HepG2 (cell line): Measurements from ENCODE around the gene PRR14. TPM values are rescaled to one million over a fixed set of nuclear protein-coding genes. Genes with fewer than 3 reads are reported as not detected.

ENCODE experiments used
- ATAC-seq: fragments of 200-7000 bp; cut with Tn5 transposase; 3 replicates; pipeline ENCODE4 v1.9.1; 2020; ENCODE audit warnings: mild to moderate bottlenecking, moderate library complexity
- BruUV-seq: library from RNA; stranded (reverse); fragments of 400-500 nt; replicated peaks from 2 replicates; lab custom pipeline; 2021; lab: Mats Ljungman, UMichigan
- CTCF ChIA-PET: fragments of 300-600 bp; formaldehyde crosslinking; extraction: SDS; loops from one replicate; lab custom pipeline; 2021; ENCODE audit warnings: low total read pairs, inconsistent platforms, low intra/inter-chr PET ratio; lab: Yijun Ruan, JAX
- POLR2A ChIA-PET: fragments of 350-600 bp; sonication (Branson Sonifier 250); formaldehyde crosslinking; loops from one replicate; lab custom pipeline; 2020; ENCODE audit warnings: antibody characterized with exemption, inconsistent platforms; lab: Yijun Ruan, JAX
- DNase-seq: peaks from one replicate; pipeline ENCODE4 v3.0.0-alpha.2; 2015; ENCODE audit warnings: low spot score
- FAIRE-seq: peaks from 3 replicates; lab custom pipeline; 2011; peaks lifted over from hg19 to GRCh38; lab: Jason Lieb, UNC
- H2AFZ ChIP-seq: one replicate; pipeline ENCODE4 v1.6.1; 2011; ENCODE audit warnings: low read length, inconsistent platforms
- H3K27ac ChIP-seq: fragments of 300-600 bp; 3 replicates; pipeline ENCODE4 v1.8.0; 2011; ENCODE audit warnings: mixed run types, mild to moderate bottlenecking, mixed read lengths, low read length, inconsistent platforms; ENCODE audit not compliant: insufficient read depth; ENCODE audit errors: extremely low read length
- H3K27me3 ChIP-seq, 2 experiments: fragments of 200-600 bp in 1 of 2; 2 replicates in 1 of 2; 3 replicates in 1 of 2; pipeline versions ENCODE4 v1.6.0 to v1.8.0; 2011; ENCODE audit warnings: low read length in 2 of 2, mild to moderate bottlenecking in 2 of 2, moderate library complexity in 2 of 2, inconsistent platforms in 1 of 2; ENCODE audit not compliant: insufficient read depth in 2 of 2, control insufficient read depth in 1 of 2
- H3K36me3 ChIP-seq, 2 experiments: fragments of 200-600 bp in 1 of 2; replicated peaks in 1 of 2; 2 replicates in 1 of 2; 3 replicates in 1 of 2; pipeline versions ENCODE4 v1.5.1 to v1.8.0; 2011; ENCODE audit warnings: low read length in 2 of 2, inconsistent platforms in 1 of 2; ENCODE audit not compliant: insufficient read depth in 2 of 2, control insufficient read depth in 1 of 2
- H3K4me1 ChIP-seq: 2 replicates; pipeline ENCODE4 v1.5.1; 2012; ENCODE audit warnings: low read length, inconsistent platforms; ENCODE audit not compliant: insufficient read depth
- H3K4me2 ChIP-seq: 2 replicates; pipeline ENCODE4 v1.6.0; 2011; ENCODE audit warnings: low read depth, low read length, inconsistent platforms
- H3K4me3 ChIP-seq, 3 experiments: fragments of 200-600 bp in 1 of 3; sonication (generic), shearing (Covaris generic) in 1 of 3; replicated peaks in 1 of 3; 2 replicates each; pipeline ENCODE4 v1.5.1; 2011 to 2016; ENCODE audit warnings: low read length in 3 of 3, inconsistent platforms in 2 of 3, low read depth in 2 of 3, mild to moderate bottlenecking in 2 of 3, control low read depth in 1 of 3, mixed read lengths in 1 of 3; ENCODE audit not compliant: insufficient read depth in 1 of 3
- H3K79me2 ChIP-seq: one replicate; pipeline ENCODE4 v1.6.1; 2011; ENCODE audit warnings: low read length, inconsistent platforms; ENCODE audit not compliant: insufficient read depth
- H3K9ac ChIP-seq: 2 replicates; pipeline ENCODE4 v1.6.0; 2011; ENCODE audit warnings: mild to moderate bottlenecking, low read depth, low read length, inconsistent platforms; ENCODE audit not compliant: insufficient read depth
- H3K9me3 ChIP-seq: 2 replicates; pipeline ENCODE4 v1.5.1; 2012; ENCODE audit warnings: mild to moderate bottlenecking, low read length
- H4K20me1 ChIP-seq: 2 replicates; pipeline ENCODE4 v1.6.0; 2011; ENCODE audit warnings: inconsistent platforms, mild to moderate bottlenecking, low read length, moderate library complexity; ENCODE audit not compliant: insufficient read depth
- FOXP4 ChIP-seq: sonication (generic); formaldehyde crosslinking; IDR thresholded peaks from 2 replicates; pipeline ENCODE4 v1.4.0; 2020; ENCODE audit warnings: missing genetic modification reagents
- GABPA ChIP-seq, 2 experiments: IDR thresholded peaks; 2 replicates each; pipeline ENCODE4 v1.6.1; 2011 to 2016; ENCODE audit warnings: low read depth in 2 of 2, low read length in 1 of 2, missing biosample characterization in 1 of 2, missing genetic modification characterization in 1 of 2
- ZBTB44 ChIP-seq: sonication (generic); formaldehyde crosslinking; IDR thresholded peaks from 2 replicates; pipeline ENCODE4 v1.4.0; 2020; ENCODE audit warnings: missing genetic modification reagents
- ZNF260 ChIP-seq: sonication (generic); formaldehyde crosslinking; IDR thresholded peaks from 2 replicates; pipeline ENCODE4 v1.4.0; 2020; ENCODE audit warnings: missing genetic modification reagents, low read depth, mild to moderate bottlenecking, borderline replicate concordance
- ZNF350 ChIP-seq: sonication (generic); formaldehyde crosslinking; IDR thresholded peaks from 2 replicates; pipeline ENCODE4 v1.4.0; 2020; ENCODE audit warnings: mild to moderate bottlenecking, low read depth, missing genetic modification reagents, borderline replicate concordance
- ZNF652 ChIP-seq: IDR thresholded peaks from 2 replicates; pipeline ENCODE4 v1.6.1; 2016; ENCODE audit warnings: low read depth, borderline replicate concordance
- ZNF780A ChIP-seq: sonication (generic); formaldehyde crosslinking; IDR thresholded peaks from 2 replicates; pipeline ENCODE4 v1.8.0; 2022; ENCODE audit warnings: mild to moderate bottlenecking, missing genetic modification reagents, moderate library complexity
- ZSCAN25 ChIP-seq: sonication (generic); formaldehyde crosslinking; IDR thresholded peaks from 2 replicates; pipeline ENCODE4 v1.8.0; 2022; ENCODE audit warnings: mild to moderate bottlenecking, missing genetic modification reagents
- WGBS: methylation state at CpG from one replicate; pipeline ENCODE4 v1.1.6; 2017; ENCODE audit warnings: low lambda C conversion rate; 5-methylcytosine and 5-hydroxymethylcytosine counted together
- in situ Hi-C: cut with HindIII; loops from 2 replicates; pipeline ENCODE4 v1.10.0; 2017; ENCODE audit warnings: low pct_unique_long_range_greater_than_20kb; ENCODE audit not compliant: extremely low pct_ligation_motif_present
- intact Hi-C: fragments of 100-400 bp; cut with micrococcal nuclease; formaldehyde crosslinking; loops from one replicate; pipeline ENCODE4 v1.10.0; 2022; ENCODE audit not compliant: unreplicated experiment
- polyA plus RNA-seq, 8 experiments: library from polyadenylated mRNA; depleted of rRNA in 3 of 8; stranded (reverse) in 7 of 8; unstranded in 1 of 8; fragments of >200 nt; fragmentation: Illumina TruSeq in 4 of 8; extraction: Trizol in 4 of 8; gene quantifications; 2 replicates each; pipeline versions ENCODE4 v1.2.1 to v1.2.3, GENCODE V29; 2011 to 2016; ENCODE audit warnings: low read depth in 4 of 8, missing spikeins in 1 of 8, mixed read lengths in 1 of 8; ENCODE audit not compliant: insufficient read depth in 1 of 8
- total RNA-seq, 5 experiments: library from RNA; depleted of rRNA; stranded (reverse); fragments of >200 nt; fragmentation: Illumina TruSeq; extraction: Trizol; gene quantifications; 2 replicates each; pipeline ENCODE4 v1.2.3, GENCODE V29; 2016; ENCODE audit warnings: low read depth in 1 of 5
- TF ChIP-seq, protein P1 (sequence below): sonication (generic); formaldehyde crosslinking; conservative IDR thresholded peaks from 2 replicates; pipeline ENCODE4 v1.8.0; 2022; ENCODE audit warnings: missing genetic modification reagents
- TF ChIP-seq, protein P2 (sequence below): IDR thresholded peaks from 2 replicates; pipeline ENCODE4 v1.6.1; 2012; ENCODE audit warnings: low read length, improper control_type of control experiment

Gene PRR14
- total and polyA plus RNA-seq, 2 of the 13 experiments (the other 11 are each of a cell fraction or from before 2014, with no cell fraction given), result 8.4 to 11.0 TPM

GRCh38 chr16:30609926-30610839, 40.6 kb upstream of the PRR14 start, which contains the start of gene ZNF689:
Gene ZNF689 (minus strand): TSS chr16:30610389. CDS start chr16:30610041, 348 bp downstream.
- CTCF ChIA-PET, result interaction anchor here (0.8 kb wide), 1 partner anchor 18 kb away, joined by 5 read pairs; no protein-coding TSS in a partner anchor
- 1% methylated on average over 43 of the region's 63 CpGs for WGBS
- H3K36me3 ChIP-seq, result peaks cover 4 to 18% of the 10 kb centered on the region in 2 experiments; a peak in 3 of 5 replicates
- H3K9me3 ChIP-seq, result no peaks in the 10 kb centered on the region
- DNase-seq (peak; percentile 98), ATAC-seq (peak; percentile 92), FAIRE-seq (peak; percentile 90)
- H4K20me1 ChIP-seq, result no peaks in the 10 kb centered on the region
- H3K9ac ChIP-seq, result peak within 1 kb of the TSS; percentile 99
- no peaks in the 10 kb centered on the region; a peak in 1 of 5 replicates for H3K27me3 ChIP-seq
- peak within 1 kb of the TSS; percentile 98 for H3K4me2 ChIP-seq
- peak within 1 kb of the TSS; percentile 84 for H2AFZ ChIP-seq
- intact Hi-C loops (loop anchor here (1.0 kb wide), 1 partner anchor 39 kb away; the partner anchor contains the start of gene ZNF688), in situ Hi-C loops (loop anchor here (10.0 kb wide), 2 partner anchors 175 to 255 kb away; partner anchors contain the start of genes CD2BP2 and DCTPP1)
- peak within 1 kb of the TSS; percentile 92 for H3K27ac ChIP-seq
- POLR2A ChIA-PET, result interaction anchor here (0.7 to 3.5 kb wide), 32 partner anchors 9 to 508 kb away, joined by 3 to 46 read pairs (median 6); partner anchors contain the start of genes DCTPP1, KAT8, PRR14 and TBC1D10B
- peaks cover 37% of the 10 kb centered on the region for H3K4me1 ChIP-seq
- BruUV-seq, result TSS peak; percentile 81
- H3K4me3 ChIP-seq, result peak within 1 kb of the TSS; percentile 80 to 96 (median 92)
- H3K79me2 ChIP-seq, result peaks cover 18% of the 10 kb centered on the region
- TF ChIP-seq ZNF260 (no peak), GABPA (IDR thresholded peaks at IDR 0.05; ENCODE audit: low read depth, low read length) (peak; percentile 48), GABPA (CRISPR knock-in tag; IDR thresholded peaks at IDR 0.05; ENCODE audit: low read depth) (peak; percentile 85), ZNF652 (CRISPR knock-in tag) (peak; percentile 8), FOXP4 (peak; percentile 68), ZNF350 (CRISPR knock-in tag) (peak; percentile 97), ZNF780A (CRISPR knock-in tag) (peak; percentile 78; the same call in 1 of the 2 replicates), ZSCAN25 (CRISPR knock-in tag) (peak; percentile 78), ZBTB44 (CRISPR knock-in tag) (peak; percentile 92)
- TF ChIP-seq, protein P1, sequence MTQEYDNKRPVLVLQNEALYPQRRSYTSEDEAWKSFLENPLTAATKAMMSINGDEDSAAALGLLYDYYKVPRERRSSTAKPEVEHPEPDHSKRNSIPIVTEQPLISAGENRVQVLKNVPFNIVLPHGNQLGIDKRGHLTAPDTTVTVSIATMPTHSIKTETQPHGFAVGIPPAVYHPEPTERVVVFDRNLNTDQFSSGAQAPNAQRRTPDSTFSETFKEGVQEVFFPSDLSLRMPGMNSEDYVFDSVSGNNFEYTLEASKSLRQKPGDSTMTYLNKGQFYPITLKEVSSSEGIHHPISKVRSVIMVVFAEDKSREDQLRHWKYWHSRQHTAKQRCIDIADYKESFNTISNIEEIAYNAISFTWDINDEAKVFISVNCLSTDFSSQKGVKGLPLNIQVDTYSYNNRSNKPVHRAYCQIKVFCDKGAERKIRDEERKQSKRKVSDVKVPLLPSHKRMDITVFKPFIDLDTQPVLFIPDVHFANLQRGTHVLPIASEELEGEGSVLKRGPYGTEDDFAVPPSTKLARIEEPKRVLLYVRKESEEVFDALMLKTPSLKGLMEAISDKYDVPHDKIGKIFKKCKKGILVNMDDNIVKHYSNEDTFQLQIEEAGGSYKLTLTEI (CRISPR knock-in tag), result no peak
- TF ChIP-seq, protein P2, sequence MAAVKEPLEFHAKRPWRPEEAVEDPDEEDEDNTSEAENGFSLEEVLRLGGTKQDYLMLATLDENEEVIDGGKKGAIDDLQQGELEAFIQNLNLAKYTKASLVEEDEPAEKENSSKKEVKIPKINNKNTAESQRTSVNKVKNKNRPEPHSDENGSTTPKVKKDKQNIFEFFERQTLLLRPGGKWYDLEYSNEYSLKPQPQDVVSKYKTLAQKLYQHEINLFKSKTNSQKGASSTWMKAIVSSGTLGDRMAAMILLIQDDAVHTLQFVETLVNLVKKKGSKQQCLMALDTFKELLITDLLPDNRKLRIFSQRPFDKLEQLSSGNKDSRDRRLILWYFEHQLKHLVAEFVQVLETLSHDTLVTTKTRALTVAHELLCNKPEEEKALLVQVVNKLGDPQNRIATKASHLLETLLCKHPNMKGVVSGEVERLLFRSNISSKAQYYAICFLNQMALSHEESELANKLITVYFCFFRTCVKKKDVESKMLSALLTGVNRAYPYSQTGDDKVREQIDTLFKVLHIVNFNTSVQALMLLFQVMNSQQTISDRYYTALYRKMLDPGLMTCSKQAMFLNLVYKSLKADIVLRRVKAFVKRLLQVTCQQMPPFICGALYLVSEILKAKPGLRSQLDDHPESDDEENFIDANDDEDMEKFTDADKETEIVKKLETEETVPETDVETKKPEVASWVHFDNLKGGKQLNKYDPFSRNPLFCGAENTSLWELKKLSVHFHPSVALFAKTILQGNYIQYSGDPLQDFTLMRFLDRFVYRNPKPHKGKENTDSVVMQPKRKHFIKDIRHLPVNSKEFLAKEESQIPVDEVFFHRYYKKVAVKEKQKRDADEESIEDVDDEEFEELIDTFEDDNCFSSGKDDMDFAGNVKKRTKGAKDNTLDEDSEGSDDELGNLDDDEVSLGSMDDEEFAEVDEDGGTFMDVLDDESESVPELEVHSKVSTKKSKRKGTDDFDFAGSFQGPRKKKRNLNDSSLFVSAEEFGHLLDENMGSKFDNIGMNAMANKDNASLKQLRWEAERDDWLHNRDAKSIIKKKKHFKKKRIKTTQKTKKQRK, result no peak
